Measurements from ENCODE around the gene HAGHL.

The HAGHL gene

DNA sequence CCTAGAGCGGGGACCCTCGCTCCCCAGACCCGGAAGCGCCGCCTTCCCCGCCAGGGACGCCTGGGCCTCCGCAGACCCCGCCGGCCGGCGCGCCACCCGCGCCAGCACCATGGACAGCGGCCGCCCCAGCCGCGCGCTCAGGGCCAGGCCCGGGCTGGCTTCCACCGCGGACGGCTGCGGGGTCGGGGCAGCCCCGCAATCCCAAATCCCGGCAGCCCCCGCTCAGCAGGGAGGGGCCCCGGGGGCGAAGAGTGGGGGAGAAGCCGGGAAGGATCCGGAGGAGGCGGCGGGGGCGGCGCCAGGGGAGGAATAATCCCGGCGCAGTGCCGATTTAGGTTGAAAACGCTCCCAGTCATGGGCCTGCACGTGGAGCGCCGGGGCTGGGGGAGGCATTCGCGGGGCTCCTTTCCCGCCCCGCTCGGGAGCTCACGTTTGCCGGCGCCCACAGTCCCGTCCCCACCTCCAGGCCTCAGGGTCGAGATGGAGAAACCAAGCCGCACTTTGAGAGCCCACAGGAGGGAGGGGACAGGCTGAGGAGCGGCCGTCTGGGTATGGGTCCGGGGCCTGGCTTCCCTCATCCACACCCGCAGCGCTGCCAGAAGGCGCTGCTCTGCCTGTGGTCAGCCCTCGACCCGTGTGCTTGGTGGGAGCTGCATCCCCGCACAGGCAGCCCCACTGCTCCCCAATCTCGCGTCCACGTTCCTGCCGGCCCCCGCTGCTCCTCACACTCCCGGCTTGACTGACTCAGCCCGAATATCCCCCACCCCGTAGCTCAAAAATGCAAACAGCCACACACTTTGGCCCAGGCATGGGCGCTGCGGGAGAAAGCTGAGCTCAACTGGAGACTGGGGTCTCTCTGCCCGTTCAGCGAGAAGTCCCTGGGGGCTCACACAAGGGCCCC, 26.0 kb upstream of the HAGHL start:
- peaks cover 43% of the 10 kb centered on the region for H3K4me1 ChIP-seq (ENCODE audit: control insufficient read depth, insufficient read depth, low read length, poor library complexity, severe bottlenecking)
- no peaks in the 10 kb centered on the region for H3K9me3 ChIP-seq (ENCODE audit: control insufficient read depth, low read length)
- peaks cover 37% of the 10 kb centered on the region for H3K27me3 ChIP-seq (replicated peaks; ENCODE audit: control insufficient read depth, insufficient read depth, low read length, poor library complexity, severe bottlenecking)
- no peak for DNase-seq
- H3K36me3 ChIP-seq (ENCODE audit: control insufficient read depth, insufficient read depth, low read length): no peaks in the 10 kb centered on the region
- no peak overlapping the region for H3K27ac ChIP-seq (ENCODE audit: insufficient read depth, low read length, poor library complexity, severe bottlenecking)
- H3K4me3 ChIP-seq (ENCODE audit: insufficient read depth, low read depth, low read length, poor library complexity, severe bottlenecking): no peak overlapping the region

GRCh38 chr16:702341-702740, 24.6 kb upstream of the HAGHL start:
- Histone ChIP-seq H3K27ac (ENCODE audit: insufficient read depth, low read length, poor library complexity, severe bottlenecking) (no peak overlapping the region), H3K27me3 (replicated peaks; ENCODE audit: control insufficient read depth, insufficient read depth, low read length, poor library complexity, severe bottlenecking) (peaks cover 50% of the 10 kb centered on the region), H3K4me1 (ENCODE audit: control insufficient read depth, insufficient read depth, low read length, poor library complexity, severe bottlenecking) (peaks cover 45% of the 10 kb centered on the region), H3K9me3 (ENCODE audit: control insufficient read depth, low read length) (no peaks in the 10 kb centered on the region), H3K4me3 (ENCODE audit: insufficient read depth, low read depth, low read length, poor library complexity, severe bottlenecking) (no peak overlapping the region), H3K36me3 (ENCODE audit: control insufficient read depth, insufficient read depth, low read length) (no peaks in the 10 kb centered on the region)
- DNase-seq: no peak

- Histone ChIP-seq H3K4me1 (ENCODE audit: control insufficient read depth, insufficient read depth, low read length, poor library complexity, severe bottlenecking) (peaks cover 45% of the 10 kb centered on the region), H3K9me3 (ENCODE audit: control insufficient read depth, low read length) (no peaks in the 10 kb centered on the region), H3K36me3 (ENCODE audit: control insufficient read depth, insufficient read depth, low read length) (no peaks in the 10 kb centered on the region), H3K27me3 (replicated peaks; ENCODE audit: control insufficient read depth, insufficient read depth, low read length, poor library complexity, severe bottlenecking) (peaks cover 52% of the 10 kb centered on the region), H3K27ac (ENCODE audit: insufficient read depth, low read length, poor library complexity, severe bottlenecking) (no peak overlapping the region), H3K4me3 (ENCODE audit: insufficient read depth, low read depth, low read length, poor library complexity, severe bottlenecking) (no peak overlapping the region)
- DNase-seq: no peak
Observed at GRCh38 chr16:703406-703805, 23.5 kb upstream of the HAGHL start.

DNA sequence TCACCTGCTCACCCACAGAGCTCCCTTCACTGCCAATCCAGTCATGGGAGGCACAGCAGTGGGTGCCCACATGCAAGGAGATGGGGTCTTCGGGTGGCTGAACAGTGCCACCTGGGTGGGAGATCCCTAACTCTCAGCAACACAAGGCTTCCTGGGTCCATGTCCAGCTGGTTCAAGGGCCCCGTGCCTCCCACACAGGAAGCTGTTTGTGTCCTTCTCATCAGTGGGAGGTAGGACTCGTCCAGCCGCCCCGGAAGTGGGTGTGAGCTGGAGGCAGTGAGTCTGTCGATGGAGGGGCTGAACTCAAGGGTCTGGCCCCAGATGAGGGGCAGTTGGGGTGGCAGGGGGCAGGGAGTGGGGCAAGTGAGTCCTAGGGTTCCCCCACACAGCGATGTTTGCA, 22.9 kb upstream of the HAGHL start:
- no peak overlapping the region for H3K27ac ChIP-seq (ENCODE audit: insufficient read depth, low read length, poor library complexity, severe bottlenecking)
- no peaks in the 10 kb centered on the region for H3K9me3 ChIP-seq (ENCODE audit: control insufficient read depth, low read length)
- H3K4me1 ChIP-seq (ENCODE audit: control insufficient read depth, insufficient read depth, low read length, poor library complexity, severe bottlenecking): peaks cover 43% of the 10 kb centered on the region
- peaks cover 55% of the 10 kb centered on the region for H3K27me3 ChIP-seq (replicated peaks; ENCODE audit: control insufficient read depth, insufficient read depth, low read length, poor library complexity, severe bottlenecking)
- H3K4me3 ChIP-seq (ENCODE audit: insufficient read depth, low read depth, low read length, poor library complexity, severe bottlenecking): no peak overlapping the region
- no peak for DNase-seq
- H3K36me3 ChIP-seq (ENCODE audit: control insufficient read depth, insufficient read depth, low read length): no peaks in the 10 kb centered on the region

- no peak for DNase-seq
- peaks cover 36% of the 10 kb centered on the region for H3K4me1 ChIP-seq (ENCODE audit: control insufficient read depth, insufficient read depth, low read length, poor library complexity, severe bottlenecking)
- no peaks in the 10 kb centered on the region for H3K36me3 ChIP-seq (ENCODE audit: control insufficient read depth, insufficient read depth, low read length)
- no peaks in the 10 kb centered on the region for H3K9me3 ChIP-seq (ENCODE audit: control insufficient read depth, low read length)
- H3K27me3 ChIP-seq (replicated peaks; ENCODE audit: control insufficient read depth, insufficient read depth, low read length, poor library complexity, severe bottlenecking): peaks cover 62% of the 10 kb centered on the region
- H3K27ac ChIP-seq (ENCODE audit: insufficient read depth, low read length, poor library complexity, severe bottlenecking): no peak overlapping the region
- H3K4me3 ChIP-seq (ENCODE audit: insufficient read depth, low read depth, low read length, poor library complexity, severe bottlenecking): no peak overlapping the region
Observed at GRCh38 chr16:704552-705380, 22.1 kb upstream of the HAGHL start.

DNA sequence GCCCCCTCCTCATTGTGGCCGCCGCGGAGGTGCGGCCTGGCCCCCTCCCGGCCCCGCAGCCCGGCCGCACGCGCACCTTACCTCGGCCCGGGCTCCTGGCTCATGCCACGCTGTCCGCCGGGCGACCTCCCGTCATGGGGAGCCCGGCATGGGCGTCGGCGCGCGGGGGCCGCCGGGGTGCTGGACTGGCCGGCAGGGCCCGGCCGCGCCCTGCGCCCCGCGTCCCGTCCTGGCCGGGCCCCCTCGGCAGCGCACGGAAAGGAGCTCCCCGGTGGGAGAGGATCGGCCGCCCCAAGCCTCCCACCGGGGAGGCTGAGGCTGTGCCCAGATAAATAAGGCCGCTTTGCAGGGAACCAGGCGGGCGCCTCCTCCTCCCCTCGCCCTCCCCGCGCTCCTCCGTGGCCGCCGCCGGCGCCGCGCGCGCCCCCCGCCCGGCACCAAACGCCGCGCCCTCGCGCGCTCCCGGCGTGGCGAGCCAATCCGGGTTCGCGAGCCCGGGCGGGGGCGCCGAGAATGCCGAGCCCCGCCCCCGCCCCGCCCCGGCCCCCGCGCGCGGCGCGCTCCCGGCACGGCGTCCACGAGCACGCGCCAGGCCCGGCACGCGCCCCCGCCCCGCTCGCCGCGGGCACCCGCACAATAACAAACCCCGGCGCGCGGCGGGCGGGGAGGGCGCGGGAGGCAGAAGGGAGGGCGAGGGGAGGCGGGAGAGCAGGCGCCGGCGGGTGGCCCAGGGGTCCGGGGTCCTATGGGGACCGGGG, 21.3 kb upstream of the HAGHL start, which contains the start of gene FBXL16:
Gene FBXL16, minus strand, starts transcription at position 371 of the 758 bp plus-strand sequence. CDS start 8,396 bp downstream, outside the sequence.
- peaks cover 27% of the 10 kb centered on the region for H3K4me1 ChIP-seq (ENCODE audit: control insufficient read depth, insufficient read depth, low read length, poor library complexity, severe bottlenecking)
- no peak within 1 kb of the TSS for H3K4me3 ChIP-seq (ENCODE audit: insufficient read depth, low read depth, low read length, poor library complexity, severe bottlenecking)
- DNase-seq: no peak
- H3K27me3 ChIP-seq (replicated peaks; ENCODE audit: control insufficient read depth, insufficient read depth, low read length, poor library complexity, severe bottlenecking): peaks cover 69% of the 10 kb centered on the region
- H3K9me3 ChIP-seq (ENCODE audit: control insufficient read depth, low read length): no peaks in the 10 kb centered on the region
- no peaks in the 10 kb centered on the region for H3K36me3 ChIP-seq (ENCODE audit: control insufficient read depth, insufficient read depth, low read length)
- H3K27ac ChIP-seq (ENCODE audit: insufficient read depth, low read length, poor library complexity, severe bottlenecking): no peak within 1 kb of the TSS

DNA sequence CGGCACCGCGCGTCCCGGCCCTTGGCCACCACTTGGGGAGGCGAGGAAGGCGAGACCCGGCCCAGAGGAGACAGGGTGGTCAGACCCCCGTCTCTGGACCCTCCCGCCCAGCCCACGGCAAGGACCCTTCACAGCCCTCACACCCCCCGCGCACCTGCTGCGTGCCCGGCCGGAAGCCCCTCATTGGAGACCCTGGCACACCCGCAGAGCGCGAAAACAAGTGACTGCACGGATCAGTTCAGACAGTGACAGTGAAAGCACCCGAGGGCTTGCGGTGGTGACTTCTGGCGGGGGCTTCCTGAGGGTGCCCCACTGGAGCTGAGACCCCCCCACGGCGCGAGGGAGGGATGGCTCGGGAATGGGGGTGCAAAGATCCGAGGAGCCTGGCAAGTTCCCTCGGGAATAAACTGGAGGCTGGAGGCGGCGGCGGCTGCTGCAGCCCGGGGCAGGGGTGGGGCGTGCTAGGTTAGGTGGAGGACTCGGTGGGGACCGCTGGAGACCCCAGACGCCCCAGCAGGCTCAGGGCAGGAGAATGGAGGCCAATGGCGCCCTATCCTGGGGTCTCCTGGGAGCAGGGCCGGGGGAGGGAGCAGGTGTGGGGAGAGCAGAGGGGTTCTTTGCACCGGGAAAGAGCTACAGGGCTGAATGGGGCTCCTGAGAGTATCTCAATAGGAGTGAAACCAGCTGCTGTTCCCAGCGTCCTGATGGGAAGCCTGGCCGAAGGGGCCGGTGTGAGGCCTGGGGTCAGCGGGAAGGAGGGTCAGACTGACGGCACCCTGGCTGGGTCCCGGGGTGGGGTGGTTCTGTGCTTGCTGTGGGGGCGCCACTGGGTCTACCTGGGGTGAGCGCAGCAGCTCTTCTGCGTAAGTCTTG, 20.5 kb upstream of the HAGHL start:
- peaks cover 19% of the 10 kb centered on the region for H3K4me1 ChIP-seq (ENCODE audit: control insufficient read depth, insufficient read depth, low read length, poor library complexity, severe bottlenecking)
- DNase-seq: no peak
- no peak overlapping the region for H3K27ac ChIP-seq (ENCODE audit: insufficient read depth, low read length, poor library complexity, severe bottlenecking)
- H3K4me3 ChIP-seq (ENCODE audit: insufficient read depth, low read depth, low read length, poor library complexity, severe bottlenecking): no peak overlapping the region
- H3K36me3 ChIP-seq (ENCODE audit: control insufficient read depth, insufficient read depth, low read length): no peaks in the 10 kb centered on the region
- H3K9me3 ChIP-seq (ENCODE audit: control insufficient read depth, low read length): no peaks in the 10 kb centered on the region
- peaks cover 78% of the 10 kb centered on the region for H3K27me3 ChIP-seq (replicated peaks; ENCODE audit: control insufficient read depth, insufficient read depth, low read length, poor library complexity, severe bottlenecking)

DNA sequence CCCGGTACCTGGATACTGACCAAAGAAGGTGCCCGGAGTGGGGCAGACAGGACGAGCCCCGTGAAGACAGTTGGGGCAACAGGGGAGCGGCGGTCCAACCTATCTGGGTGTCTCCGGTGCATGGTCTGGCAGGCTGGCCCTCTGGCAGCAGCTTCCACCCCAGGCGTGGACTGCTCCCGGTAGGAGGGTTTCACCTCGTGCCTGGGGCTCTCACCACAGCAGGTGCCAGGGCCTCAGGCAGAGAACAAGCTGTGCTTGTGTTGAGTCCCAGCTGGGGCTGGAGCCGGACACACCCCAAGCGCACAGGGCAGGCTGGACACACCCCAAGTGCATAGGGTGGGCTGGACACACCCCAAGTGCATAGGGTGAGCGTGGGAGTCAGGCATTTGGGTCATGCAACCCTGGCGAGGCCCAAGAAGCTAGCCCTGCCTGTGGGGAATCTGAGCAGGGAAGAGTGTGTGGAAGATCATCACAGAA, 19.8 kb upstream of the HAGHL start:
- Histone ChIP-seq H3K27me3 (replicated peaks; ENCODE audit: control insufficient read depth, insufficient read depth, low read length, poor library complexity, severe bottlenecking) (peaks cover 74% of the 10 kb centered on the region), H3K4me1 (ENCODE audit: control insufficient read depth, insufficient read depth, low read length, poor library complexity, severe bottlenecking) (peaks cover 13% of the 10 kb centered on the region), H3K27ac (ENCODE audit: insufficient read depth, low read length, poor library complexity, severe bottlenecking) (no peak overlapping the region), H3K4me3 (ENCODE audit: insufficient read depth, low read depth, low read length, poor library complexity, severe bottlenecking) (no peak overlapping the region), H3K36me3 (ENCODE audit: control insufficient read depth, insufficient read depth, low read length) (no peaks in the 10 kb centered on the region), H3K9me3 (ENCODE audit: control insufficient read depth, low read length) (no peaks in the 10 kb centered on the region)
- DNase-seq: no peak

GRCh38 chr16:708019-708418, 18.9 kb upstream of the HAGHL start:
- no peaks in the 10 kb centered on the region for H3K36me3 ChIP-seq (ENCODE audit: control insufficient read depth, insufficient read depth, low read length)
- DNase-seq: no peak
- H3K27me3 ChIP-seq (replicated peaks; ENCODE audit: control insufficient read depth, insufficient read depth, low read length, poor library complexity, severe bottlenecking): peaks cover 65% of the 10 kb centered on the region
- peaks cover 13% of the 10 kb centered on the region for H3K4me1 ChIP-seq (ENCODE audit: control insufficient read depth, insufficient read depth, low read length, poor library complexity, severe bottlenecking)
- H3K9me3 ChIP-seq (ENCODE audit: control insufficient read depth, low read length): no peaks in the 10 kb centered on the region
- H3K27ac ChIP-seq (ENCODE audit: insufficient read depth, low read length, poor library complexity, severe bottlenecking): no peak overlapping the region
- H3K4me3 ChIP-seq (ENCODE audit: insufficient read depth, low read depth, low read length, poor library complexity, severe bottlenecking): no peak overlapping the region
